Measurements from ENCODE around the gene SRCIN1.

SRCIN1 gene

GRCh38 chr17:38577645-38578173 is 28.0 kb downstream of the SRCIN1 start:
- DNase-seq, result no peak

- DNase-seq, result no peak
Observed at GRCh38 chr17:38577244-38577643, 28.5 kb downstream of the SRCIN1 start.

DNA sequence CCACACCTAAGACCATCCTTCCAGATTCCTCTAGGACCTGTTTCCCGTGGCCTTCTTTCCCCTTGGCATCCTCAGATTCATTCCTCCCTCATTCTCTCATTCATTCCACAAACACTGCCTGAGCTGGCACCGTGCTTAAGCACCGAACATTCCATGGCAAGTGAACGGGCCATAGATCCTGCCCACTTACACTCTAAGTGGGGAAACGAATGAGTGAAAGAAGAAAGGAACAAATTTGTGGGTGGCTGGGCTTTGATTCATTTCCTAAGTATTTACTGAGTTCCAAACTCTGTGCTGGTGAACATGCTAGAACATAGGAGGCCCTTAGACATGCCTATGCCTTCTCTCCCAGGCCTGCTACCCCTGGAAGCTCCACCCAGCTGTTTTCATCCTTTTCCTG is 30.0 kb downstream of the SRCIN1 start:
- no peak for DNase-seq

DNA sequence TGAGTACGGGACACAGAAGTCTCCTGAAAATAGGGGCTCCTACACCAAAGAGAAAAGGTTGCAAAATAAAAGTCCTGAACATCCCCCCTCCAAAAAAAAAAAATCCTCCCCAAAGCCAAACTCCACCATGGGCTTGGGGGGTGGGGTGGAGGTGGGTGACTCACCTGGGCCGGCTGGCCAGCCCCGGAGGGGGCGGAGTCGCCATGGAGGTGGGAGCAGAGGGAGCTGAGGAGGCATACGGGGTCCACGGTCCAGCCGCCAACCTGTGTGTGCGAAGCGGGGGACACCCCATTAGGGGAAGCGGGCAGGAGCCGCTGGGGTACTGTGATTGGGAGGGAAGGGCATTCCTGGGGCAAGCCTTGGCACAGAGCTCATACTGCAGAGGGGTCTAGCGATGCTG is 31.0 kb downstream of the SRCIN1 start:
- no peak for DNase-seq

- DNase-seq, result no peak
Observed at GRCh38 chr17:38572669-38573365, 32.9 kb downstream of the SRCIN1 start.

- DNase-seq, result no peak
Observed at GRCh38 chr17:38571833-38572668, 33.7 kb downstream of the SRCIN1 start.

DNA sequence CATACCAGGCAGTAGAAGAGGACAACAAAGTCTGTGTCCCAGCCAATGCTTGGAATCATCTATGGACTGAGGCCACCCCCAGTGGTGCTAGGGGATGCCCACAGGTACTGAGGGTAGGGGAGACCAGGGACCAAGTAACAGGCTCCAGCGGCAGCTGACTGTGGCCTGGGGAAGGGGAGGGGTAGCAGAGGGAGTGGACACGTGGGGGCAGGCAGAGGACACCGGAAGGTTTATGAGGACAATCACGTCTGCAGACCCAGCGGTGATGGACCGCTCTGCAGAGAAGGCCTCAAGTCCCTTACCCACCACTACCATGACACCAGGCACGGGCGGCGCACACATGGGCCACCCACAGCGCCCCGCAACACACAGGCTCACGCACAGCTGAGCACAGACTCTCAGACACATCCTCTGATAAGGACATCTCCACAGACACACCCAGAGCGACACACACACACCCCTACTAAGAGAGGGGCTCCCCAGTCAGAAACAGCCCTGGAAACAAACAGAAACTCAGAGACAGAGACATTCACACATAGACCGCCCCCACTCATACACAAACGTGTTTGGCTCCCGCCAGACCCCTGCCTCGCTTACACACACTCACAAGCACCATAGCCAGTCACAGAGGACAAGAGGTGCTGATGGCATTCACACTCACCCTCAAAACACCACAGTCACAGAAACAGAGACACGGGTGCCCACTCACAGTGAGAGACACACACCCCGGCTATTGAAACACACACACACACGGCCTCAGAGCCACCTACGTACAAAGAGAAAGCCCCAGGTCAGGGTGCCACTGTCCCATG is 35.8 kb downstream of the SRCIN1 start:
- no peak for DNase-seq

- DNase-seq, result no peak
Observed at GRCh38 chr17:38568845-38569510, 36.8 kb downstream of the SRCIN1 start.

GRCh38 chr17:38568274-38568673 is 37.5 kb downstream of the SRCIN1 start:
- no peak for DNase-seq

GRCh38 chr17:38567350-38567749 is 38.4 kb downstream of the SRCIN1 start:
- no peak for DNase-seq

GRCh38 chr17:38566666-38567031 is 39.1 kb downstream of the SRCIN1 start:
- no peak for DNase-seq

DNA sequence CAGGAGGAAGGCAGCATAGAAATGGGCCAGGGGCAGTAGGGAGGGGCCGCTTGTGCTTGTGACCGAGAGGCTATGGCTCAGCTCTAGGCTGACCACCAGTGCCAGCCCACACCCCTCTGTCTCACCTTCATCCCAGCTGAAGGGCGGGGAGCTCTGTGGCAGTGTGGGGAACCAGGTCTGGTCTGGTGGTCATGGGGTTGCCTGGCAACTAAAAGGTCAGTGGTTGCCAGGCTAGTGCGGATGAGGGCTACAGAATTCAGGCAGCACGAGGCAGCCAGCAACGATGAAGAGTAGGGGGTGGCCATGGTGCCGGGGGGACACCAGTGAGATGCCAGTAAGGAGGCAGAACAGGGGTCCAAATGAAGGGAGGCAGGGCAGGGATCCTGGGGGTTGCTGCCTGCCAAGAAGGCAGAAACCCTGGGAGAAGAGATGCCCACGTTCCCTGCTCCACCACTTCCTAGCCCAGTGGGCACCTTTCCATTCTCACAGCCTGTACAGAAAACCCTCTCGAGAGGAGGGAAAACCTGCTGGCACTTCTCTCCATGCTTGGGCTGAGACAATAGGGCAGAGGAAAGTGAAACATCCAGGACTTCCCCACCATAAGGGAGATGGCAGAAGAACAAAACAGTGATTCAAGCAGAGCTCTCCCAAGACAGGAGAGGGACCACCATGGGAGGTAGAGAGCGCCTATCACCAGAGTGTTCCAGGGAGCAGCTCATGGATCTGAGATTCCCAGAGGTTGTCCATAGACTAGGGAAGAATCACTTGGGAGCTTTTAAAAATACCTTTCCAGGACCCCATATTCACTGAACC is 39.7 kb downstream of the SRCIN1 start:
- no peak for DNase-seq

DNA sequence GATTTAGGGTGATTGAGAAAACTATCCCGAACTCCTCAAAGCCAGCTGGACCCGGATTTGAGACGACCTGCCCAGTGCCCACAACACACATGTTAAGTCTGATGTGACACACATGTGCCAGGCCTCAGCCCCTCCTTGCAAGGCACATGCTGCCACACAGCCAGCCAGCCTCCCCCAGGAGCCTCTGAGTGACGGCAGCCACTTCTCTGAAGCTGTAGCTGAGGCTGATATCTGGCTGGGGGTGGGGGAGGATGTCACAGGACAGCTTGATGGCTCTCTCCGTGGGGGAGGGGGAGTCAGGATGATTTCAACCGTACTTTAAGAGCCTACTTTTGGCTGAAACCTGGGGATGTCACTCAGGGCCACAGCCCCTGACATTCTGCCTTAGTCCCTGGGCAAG is 40.9 kb downstream of the SRCIN1 start:
- no peak for DNase-seq

- no peak for DNase-seq
Observed at GRCh38 chr17:38564254-38564837, 41.4 kb downstream of the SRCIN1 start.

GRCh38 chr17:38563362-38564253 is 42.1 kb downstream of the SRCIN1 start:
- no peak for DNase-seq

- no peak for DNase-seq
Observed at GRCh38 chr17:38562903-38563302, 42.8 kb downstream of the SRCIN1 start.

- DNase-seq, result peak; percentile 38
Observed at GRCh38 chr17:38562215-38562569, 43.6 kb downstream of the SRCIN1 start.

- no peak for DNase-seq
Observed at GRCh38 chr17:38561416-38562214, 44.1 kb downstream of the SRCIN1 start.

DNA sequence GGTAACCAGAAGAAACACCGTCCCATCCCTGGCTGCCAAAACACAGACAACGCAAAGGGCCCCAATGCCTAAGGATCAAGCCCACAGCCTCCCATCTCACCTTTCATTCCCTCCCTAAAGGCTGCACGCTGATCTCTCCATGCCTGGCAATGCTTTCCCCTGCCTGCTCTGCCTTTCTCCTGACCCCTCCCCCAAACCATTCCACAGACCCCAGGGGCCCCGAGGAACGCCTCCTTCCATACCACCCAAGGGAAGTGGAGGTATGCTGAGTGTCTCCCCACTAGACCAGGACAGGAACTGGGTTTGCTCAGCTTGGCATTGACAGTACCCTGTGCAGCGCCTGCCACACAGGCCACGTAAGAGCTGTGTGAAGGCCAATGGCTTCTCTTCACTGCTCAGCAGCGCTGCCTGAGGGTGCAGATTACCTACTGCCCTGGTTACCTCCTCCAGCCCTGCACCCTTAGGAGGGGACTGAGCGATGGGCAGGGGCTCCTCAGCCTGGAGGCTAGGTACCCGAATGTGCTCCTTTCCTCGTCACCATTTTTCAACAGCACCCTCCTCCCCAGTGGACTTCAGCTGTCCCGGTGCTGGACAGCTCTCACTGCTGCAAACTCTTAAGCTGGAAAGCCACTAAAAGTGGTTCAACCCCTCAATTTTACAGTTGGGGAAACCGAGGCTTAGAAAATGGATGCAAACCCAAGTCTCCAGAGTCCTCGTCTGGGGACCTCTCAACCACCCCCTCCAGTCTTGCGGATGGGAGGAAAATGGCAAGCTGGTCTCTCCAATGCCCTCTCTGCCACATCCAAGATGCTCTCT is 45.0 kb downstream of the SRCIN1 start:
- peak; percentile 28 for DNase-seq
